Measurements from ENCODE around the gene HPGD.

DNA sequence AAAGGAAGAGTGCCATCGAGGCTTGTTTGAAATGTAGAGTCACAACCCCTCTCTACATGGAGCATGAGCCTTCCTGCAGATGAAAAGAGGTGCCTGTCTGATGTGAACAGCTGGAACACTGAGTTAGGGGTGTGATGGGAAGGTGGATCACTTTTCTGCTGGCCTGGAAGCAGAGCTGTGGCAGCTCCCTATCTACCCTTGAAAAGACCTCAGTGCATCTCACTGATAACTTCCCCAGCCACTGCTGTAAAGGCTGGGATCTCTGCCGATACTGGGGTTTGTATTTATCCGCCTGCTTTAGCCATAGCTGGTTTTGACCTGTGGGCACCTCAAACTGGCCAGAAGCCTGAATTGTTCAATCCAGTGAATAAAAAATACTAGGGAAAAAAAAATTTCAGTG lies 46.8 kb downstream of the HPGD start:
- TF ChIP-seq, protein P1, sequence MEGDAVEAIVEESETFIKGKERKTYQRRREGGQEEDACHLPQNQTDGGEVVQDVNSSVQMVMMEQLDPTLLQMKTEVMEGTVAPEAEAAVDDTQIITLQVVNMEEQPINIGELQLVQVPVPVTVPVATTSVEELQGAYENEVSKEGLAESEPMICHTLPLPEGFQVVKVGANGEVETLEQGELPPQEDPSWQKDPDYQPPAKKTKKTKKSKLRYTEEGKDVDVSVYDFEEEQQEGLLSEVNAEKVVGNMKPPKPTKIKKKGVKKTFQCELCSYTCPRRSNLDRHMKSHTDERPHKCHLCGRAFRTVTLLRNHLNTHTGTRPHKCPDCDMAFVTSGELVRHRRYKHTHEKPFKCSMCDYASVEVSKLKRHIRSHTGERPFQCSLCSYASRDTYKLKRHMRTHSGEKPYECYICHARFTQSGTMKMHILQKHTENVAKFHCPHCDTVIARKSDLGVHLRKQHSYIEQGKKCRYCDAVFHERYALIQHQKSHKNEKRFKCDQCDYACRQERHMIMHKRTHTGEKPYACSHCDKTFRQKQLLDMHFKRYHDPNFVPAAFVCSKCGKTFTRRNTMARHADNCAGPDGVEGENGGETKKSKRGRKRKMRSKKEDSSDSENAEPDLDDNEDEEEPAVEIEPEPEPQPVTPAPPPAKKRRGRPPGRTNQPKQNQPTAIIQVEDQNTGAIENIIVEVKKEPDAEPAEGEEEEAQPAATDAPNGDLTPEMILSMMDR (IDR thresholded peaks at IDR 0.05), result no peak
- no peak for TF ChIP-seq TAF1 (IDR thresholded peaks at IDR 0.05; ENCODE audit: borderline replicate concordance, low read depth, low read length)
- TF ChIP-seq RXRA (IDR thresholded peaks at IDR 0.05; ENCODE audit: borderline replicate concordance, low read depth), result no peak
- TF ChIP-seq TEAD4 (IDR thresholded peaks at IDR 0.05; ENCODE audit: borderline replicate concordance, insufficient read depth), result no peak
- no peak for TF ChIP-seq NFIC (IDR thresholded peaks at IDR 0.05; ENCODE audit: borderline replicate concordance)
- TF ChIP-seq JUND (IDR thresholded peaks at IDR 0.05), result no peak

All from SK-N-SH (cell line).